Ammon's horn (tissue), 1 donor: ENCODE data around the gene PRAMEF26.
"Not testable (repeated sequence)": the region's sequence is repeated elsewhere in the genome, so short reads cannot be mapped to it uniquely, and the experiment has no call there.

Experiments
- DNase-seq: peaks from one replicate; pipeline ENCODE4 v3.0.0-alpha.2; 2016; ENCODE audit warnings: low spot score

The PRAMEF26 gene

GRCh38 chr1:13155909-13156308 lies at the start of gene PRAMEF26:
Gene PRAMEF26 (minus strand): TSS chr1:13156009. CDS start chr1:13153095, 2,914 bp downstream.
- not testable (repeated sequence) for DNase-seq

- DNase-seq: not testable (repeated sequence)
These were observed 45.5 kb upstream of the PRAMEF26 start, which contains the start of gene PRAMEF13 for GRCh38 chr1:13201309-13201708. Gene PRAMEF13 (minus strand): TSS chr1:13201409. CDS start chr1:13199589, 1,820 bp downstream.

GRCh38 chr1:13171548-13171947 lies 15.7 kb upstream of the PRAMEF26 start, which contains the start of gene PRAMEF9:
Gene PRAMEF9 (plus strand): TSS chr1:13171848. CDS start chr1:13175281, 3,433 bp downstream.
- not testable (repeated sequence) for DNase-seq

- DNase-seq: not testable (repeated sequence)
These were observed 9.7 kb upstream of the PRAMEF26 start, which contains the start of gene HNRNPCL4 for GRCh38 chr1:13165531-13165930. Gene HNRNPCL4 (minus strand): TSS chr1:13165631. CDS start chr1:13165467, 164 bp downstream.

- DNase-seq: not testable (repeated sequence)
These were observed 39.1 kb downstream of the PRAMEF26 start, which contains the start of gene HNRNPCL2 for GRCh38 chr1:13116754-13117153. Gene HNRNPCL2 (minus strand): TSS chr1:13116854. CDS start chr1:13116400, 454 bp downstream.
